DND-41 (cell line): ENCODE results near the gene ERO1A.
A peak's percentile ranks its signal among the peaks of the same experiment; 100 is the strongest.

Source experiments
- ATAC-seq: fragments of 200-7000 bp; cut with Tn5 transposase; 3 replicates; pipeline ENCODE4 v1.9.1; 2021; ENCODE audit warnings: low read depth; ENCODE audit not compliant: insufficient read depth
- DNase-seq: peaks from one replicate; pipeline ENCODE4 v3.0.0-alpha.2; 2020
- H2AFZ ChIP-seq: 2 replicates; pipeline ENCODE4 v1.6.0; 2012; ENCODE audit warnings: low read depth, low read length
- H3K27ac ChIP-seq: 2 replicates; pipeline ENCODE4 v1.5.1; 2012; ENCODE audit warnings: low read length, inconsistent platforms
- H3K27me3 ChIP-seq: fragments of 200-600 bp; sonication (generic); 2 replicates; pipeline ENCODE4 v1.6.0; 2012; ENCODE audit warnings: low read length, mild to moderate bottlenecking, inconsistent platforms; ENCODE audit not compliant: insufficient read depth, poor library complexity
- H3K36me3 ChIP-seq: 2 replicates; pipeline ENCODE4 v1.5.1; 2012; ENCODE audit warnings: low read length, inconsistent platforms; ENCODE audit not compliant: insufficient read depth
- H3K4me1 ChIP-seq: 2 replicates; pipeline ENCODE4 v1.5.1; 2012; ENCODE audit warnings: mild to moderate bottlenecking, low read length; ENCODE audit not compliant: insufficient read depth
- H3K4me2 ChIP-seq: 2 replicates; pipeline ENCODE4 v1.6.0; 2012; ENCODE audit warnings: mild to moderate bottlenecking, moderate library complexity, low read length, inconsistent platforms; ENCODE audit not compliant: insufficient read depth
- H3K4me3 ChIP-seq, 2 experiments: fragments of 200-600 bp in 1 of 2; shearing (Covaris generic) in 1 of 2; 2 replicates each; pipeline ENCODE4 v1.5.1; 2012 to 2016; ENCODE audit warnings: inconsistent platforms in 2 of 2, low read length in 2 of 2, mild to moderate bottlenecking in 2 of 2, low read depth in 1 of 2, moderate library complexity in 1 of 2
- H3K79me2 ChIP-seq: 2 replicates; pipeline ENCODE4 v1.6.0; 2012; ENCODE audit warnings: low read length, inconsistent platforms; ENCODE audit not compliant: insufficient read depth
- H3K9ac ChIP-seq: 2 replicates; pipeline ENCODE4 v1.6.0; 2012; ENCODE audit warnings: low read depth, mild to moderate bottlenecking, inconsistent platforms, low read length, moderate library complexity
- H3K9me3 ChIP-seq: 2 replicates; pipeline ENCODE4 v1.5.1; 2012; ENCODE audit warnings: low read length, moderate library complexity, mild to moderate bottlenecking, inconsistent platforms; ENCODE audit not compliant: insufficient read depth, severe bottlenecking
- H4K20me1 ChIP-seq: 2 replicates; pipeline ENCODE4 v1.6.0; 2012; ENCODE audit warnings: low read length; ENCODE audit not compliant: insufficient read depth
- EZH2 ChIP-seq: IDR thresholded peaks from 3 replicates; pipeline ENCODE4 v1.6.1; 2012; ENCODE audit warnings: borderline replicate concordance, low read depth, mild to moderate bottlenecking, moderate library complexity, low read length, inconsistent platforms; ENCODE audit not compliant: severe bottlenecking
- TF ChIP-seq, protein P1 (sequence below): IDR thresholded peaks from 2 replicates; pipeline ENCODE4 v1.5.1; 2012; ENCODE audit warnings: borderline replicate concordance, low read length, moderate library complexity, mild to moderate bottlenecking; ENCODE audit not compliant: poor library complexity, severe bottlenecking; ENCODE audit errors: extremely low read depth

The ERO1A gene

DNA sequence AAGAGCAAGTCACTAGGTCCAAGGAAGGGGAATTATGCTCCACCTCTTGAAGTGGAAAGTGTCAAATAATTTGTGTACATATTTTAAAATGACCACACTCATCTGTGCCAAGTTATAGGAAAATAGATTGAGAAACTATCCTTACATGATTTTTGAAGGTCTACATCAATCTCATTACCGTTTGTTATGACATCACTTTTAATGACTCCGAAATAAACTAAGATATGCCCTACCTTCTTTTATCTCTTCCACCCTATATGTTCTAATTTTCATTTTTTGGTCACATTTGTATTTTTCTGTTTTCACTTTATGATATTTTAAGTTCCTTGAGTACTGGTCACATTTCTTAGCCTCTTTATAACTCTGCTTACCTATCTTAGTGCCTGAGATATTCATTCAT is 8.3 kb upstream of the ERO1A start:
- Histone ChIP-seq H3K4me2 (no peak overlapping the region), H3K9me3 (no peaks in the 10 kb centered on the region), H2AFZ (peak overlapping the region; percentile 19; the same call in 1 of the 2 replicates), H3K79me2 (peaks cover 20% of the 10 kb centered on the region), H3K4me3 (no peak overlapping the region), H4K20me1 (no peaks in the 10 kb centered on the region), H3K9ac (no peak overlapping the region), H3K4me1 (peaks cover 21% of the 10 kb centered on the region), H3K27me3 (no peaks in the 10 kb centered on the region), H3K36me3 (peaks cover 3% of the 10 kb centered on the region), H3K27ac (no peak overlapping the region)
- DNase-seq (no peak), ATAC-seq (no peak)
- TF ChIP-seq EZH2: no peak
- TF ChIP-seq, protein P1, sequence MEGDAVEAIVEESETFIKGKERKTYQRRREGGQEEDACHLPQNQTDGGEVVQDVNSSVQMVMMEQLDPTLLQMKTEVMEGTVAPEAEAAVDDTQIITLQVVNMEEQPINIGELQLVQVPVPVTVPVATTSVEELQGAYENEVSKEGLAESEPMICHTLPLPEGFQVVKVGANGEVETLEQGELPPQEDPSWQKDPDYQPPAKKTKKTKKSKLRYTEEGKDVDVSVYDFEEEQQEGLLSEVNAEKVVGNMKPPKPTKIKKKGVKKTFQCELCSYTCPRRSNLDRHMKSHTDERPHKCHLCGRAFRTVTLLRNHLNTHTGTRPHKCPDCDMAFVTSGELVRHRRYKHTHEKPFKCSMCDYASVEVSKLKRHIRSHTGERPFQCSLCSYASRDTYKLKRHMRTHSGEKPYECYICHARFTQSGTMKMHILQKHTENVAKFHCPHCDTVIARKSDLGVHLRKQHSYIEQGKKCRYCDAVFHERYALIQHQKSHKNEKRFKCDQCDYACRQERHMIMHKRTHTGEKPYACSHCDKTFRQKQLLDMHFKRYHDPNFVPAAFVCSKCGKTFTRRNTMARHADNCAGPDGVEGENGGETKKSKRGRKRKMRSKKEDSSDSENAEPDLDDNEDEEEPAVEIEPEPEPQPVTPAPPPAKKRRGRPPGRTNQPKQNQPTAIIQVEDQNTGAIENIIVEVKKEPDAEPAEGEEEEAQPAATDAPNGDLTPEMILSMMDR: no peak

DNA sequence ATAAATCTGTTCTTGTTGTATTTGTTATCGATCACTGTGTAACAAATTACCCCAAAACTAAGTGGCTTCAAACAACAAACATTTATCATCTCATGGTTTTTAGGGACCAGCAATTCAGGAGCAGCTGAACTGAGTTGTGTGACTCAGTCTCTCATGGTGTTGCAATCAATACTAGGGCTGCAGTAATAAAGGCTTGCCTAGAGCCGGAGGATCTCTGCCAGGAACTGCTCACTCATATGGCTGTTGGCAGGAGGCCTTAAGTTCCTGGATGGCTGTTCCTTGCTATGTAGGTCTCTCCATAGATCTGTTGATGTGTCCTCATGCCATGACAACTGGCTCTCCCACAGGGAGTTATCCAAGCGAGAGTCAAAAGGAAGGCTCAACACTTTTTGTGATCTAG is 7.9 kb upstream of the ERO1A start:
- Histone ChIP-seq H3K4me3 (no peak overlapping the region), H3K36me3 (no peaks in the 10 kb centered on the region), H3K9me3 (no peaks in the 10 kb centered on the region), H4K20me1 (no peaks in the 10 kb centered on the region), H3K4me1 (peaks cover 16% of the 10 kb centered on the region), H3K79me2 (peaks cover 16% of the 10 kb centered on the region), H3K9ac (no peak overlapping the region), H3K27ac (no peak overlapping the region), H2AFZ (peak overlapping the region; percentile 19; the same call in 1 of the 2 replicates), H3K4me2 (no peak overlapping the region), H3K27me3 (no peaks in the 10 kb centered on the region)
- TF ChIP-seq EZH2: no peak
- TF ChIP-seq, protein P1: no peak
- DNase-seq (no peak), ATAC-seq (no peak)

DNA sequence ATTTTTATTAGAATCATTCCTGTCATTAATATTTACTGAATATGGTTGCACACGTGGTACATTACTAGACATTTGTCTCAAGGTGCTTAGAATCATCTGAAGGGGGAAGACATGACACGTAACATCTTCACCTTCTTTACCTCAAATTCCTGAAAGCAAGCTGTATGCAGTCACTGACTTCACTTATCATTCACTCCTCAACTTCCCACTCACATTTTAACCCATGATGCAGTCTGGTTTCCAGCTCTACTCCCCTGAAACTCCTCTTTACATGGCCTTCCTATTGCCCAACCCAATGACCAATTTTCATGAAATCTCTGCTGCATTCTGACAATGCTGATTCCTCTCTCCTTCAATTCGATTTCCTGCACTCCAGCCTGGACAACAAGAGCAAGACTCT is 5.9 kb upstream of the ERO1A start:
- Histone ChIP-seq H3K4me1 (peaks cover 8% of the 10 kb centered on the region), H3K27ac (no peak overlapping the region), H3K4me2 (no peak overlapping the region), H3K4me3 (no peak overlapping the region), H3K9me3 (no peaks in the 10 kb centered on the region), H2AFZ (no peak overlapping the region), H3K27me3 (no peaks in the 10 kb centered on the region), H4K20me1 (no peaks in the 10 kb centered on the region), H3K9ac (no peak overlapping the region), H3K79me2 (no peaks in the 10 kb centered on the region), H3K36me3 (no peaks in the 10 kb centered on the region)
- no peak for TF ChIP-seq EZH2
- TF ChIP-seq, protein P1: no peak
- no peak for DNase-seq
- no peak for ATAC-seq

DNA sequence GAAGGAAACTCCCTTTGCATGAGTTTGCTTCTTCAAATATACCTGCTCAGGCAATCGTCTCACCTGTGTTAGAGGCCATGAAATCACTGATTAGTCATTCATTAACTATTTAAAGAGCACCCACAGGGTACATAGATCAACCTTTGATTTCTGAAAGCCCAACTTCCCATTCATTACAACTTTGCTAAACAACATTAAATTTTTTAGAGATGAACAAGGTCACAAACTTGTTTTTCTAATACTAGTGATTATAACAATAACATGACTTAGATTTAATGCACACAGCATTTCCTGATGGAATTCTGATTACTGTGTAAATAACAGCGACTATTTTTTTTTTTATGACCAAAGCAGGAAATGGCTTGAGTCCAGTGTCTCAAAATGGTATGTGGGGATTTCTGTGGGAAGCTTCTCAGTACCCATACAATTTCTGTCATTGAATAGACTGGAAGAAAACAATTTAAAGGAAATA is 5.4 kb upstream of the ERO1A start:
- H3K79me2 ChIP-seq: no peaks in the 10 kb centered on the region; the same call in 1 of the 2 replicates
- H3K36me3 ChIP-seq: no peaks in the 10 kb centered on the region
- no peak overlapping the region for H3K27ac ChIP-seq
- peaks cover 8% of the 10 kb centered on the region for H3K4me1 ChIP-seq
- no peak overlapping the region for H3K4me2 ChIP-seq
- TF ChIP-seq, protein P1: no peak
- TF ChIP-seq EZH2: no peak
- no peak overlapping the region for H2AFZ ChIP-seq
- no peak overlapping the region for H3K4me3 ChIP-seq
- no peak overlapping the region for H3K9ac ChIP-seq
- DNase-seq (no peak), ATAC-seq (no peak)
- no peaks in the 10 kb centered on the region for H4K20me1 ChIP-seq
- H3K9me3 ChIP-seq: no peaks in the 10 kb centered on the region
- H3K27me3 ChIP-seq: no peaks in the 10 kb centered on the region
